ENCODE measurements around the gene USB1.

The USB1 gene

GRCh38 chr16:58000706-58001676 is at the start of gene USB1:
Gene USB1, plus strand, starts transcription at chr16:58001407. Its CDS starts 77 bp downstream, at chr16:58001484.
- DNase-seq = peak; percentile 88

- no peak for DNase-seq
Observed at GRCh38 chr16:57952909-57953308, 48.3 kb upstream of the USB1 start.

- no peak for DNase-seq
Observed at GRCh38 chr16:57953857-57954256, 47.4 kb upstream of the USB1 start.

GRCh38 chr16:57955572-57956188 is 45.5 kb upstream of the USB1 start:
- DNase-seq = no peak

GRCh38 chr16:57956270-57956808 is 44.9 kb upstream of the USB1 start:
- no peak for DNase-seq

GRCh38 chr16:57956924-57957672 is 44.1 kb upstream of the USB1 start:
- no peak for DNase-seq

- no peak for DNase-seq
Observed at GRCh38 chr16:57957673-57958392, 43.4 kb upstream of the USB1 start.

- DNase-seq = no peak
Observed at GRCh38 chr16:57958544-57958943, 42.7 kb upstream of the USB1 start.

- DNase-seq = no peak
Observed at GRCh38 chr16:57959121-57959520, 42.1 kb upstream of the USB1 start.

- DNase-seq = no peak
Observed at GRCh38 chr16:57959804-57960203, 41.4 kb upstream of the USB1 start.

GRCh38 chr16:57960310-57960709 is 40.9 kb upstream of the USB1 start:
- DNase-seq = no peak

- no peak for DNase-seq
Observed at GRCh38 chr16:57960826-57961472, 40.3 kb upstream of the USB1 start.

GRCh38 chr16:57961538-57961937 is 39.7 kb upstream of the USB1 start:
- no peak for DNase-seq

- DNase-seq = no peak
Observed at GRCh38 chr16:57962046-57962445, 39.2 kb upstream of the USB1 start.

GRCh38 chr16:57962756-57963155 is 38.5 kb upstream of the USB1 start:
- DNase-seq = no peak

GRCh38 chr16:57964157-57964700 is 37.0 kb upstream of the USB1 start:
- DNase-seq = no peak

GRCh38 chr16:57966204-57966771 is 34.9 kb upstream of the USB1 start:
- no peak for DNase-seq

- no peak for DNase-seq
Observed at GRCh38 chr16:57966986-57967385, 34.2 kb upstream of the USB1 start.

- no peak for DNase-seq
Observed at GRCh38 chr16:57967916-57968315, 33.3 kb upstream of the USB1 start.

GRCh38 chr16:57969451-57970123 is 31.6 kb upstream of the USB1 start:
- DNase-seq = no peak

- DNase-seq = no peak
Observed at GRCh38 chr16:57970319-57970718, 30.9 kb upstream of the USB1 start.

Data from CD4-positive, alpha-beta T cell treated with Interleukin-10 for 1 hour (primary cell).